Osteoblast (primary cell): Measurements from ENCODE around the gene ZNF500. TPM values are rescaled to one million over a fixed set of nuclear protein-coding genes. Genes with fewer than 3 reads are reported as not detected.

Experiments used
- DNase-seq: peaks from one replicate; pipeline ENCODE4 v3.0.0; 2011; ENCODE audit warnings: low spot score, mixed read lengths; ENCODE audit not compliant: insufficient read length; ENCODE audit errors: missing footprints
- H2AFZ ChIP-seq: 2 replicates; pipeline ENCODE4 v1.6.0; 2011; ENCODE audit warnings: mild to moderate bottlenecking, low read length
- H3K27ac ChIP-seq: 2 replicates; pipeline ENCODE4 v1.5.1; 2011; ENCODE audit warnings: mild to moderate bottlenecking, low read depth, low read length, moderate library complexity
- H3K27me3 ChIP-seq: 2 replicates; pipeline ENCODE4 v1.6.0; 2012; ENCODE audit warnings: mild to moderate bottlenecking, control low read depth, inconsistent platforms, low read length, moderate library complexity; ENCODE audit not compliant: insufficient read depth
- H3K36me3 ChIP-seq: 2 replicates; pipeline ENCODE4 v1.5.1; 2011; ENCODE audit warnings: mild to moderate bottlenecking, low read length, control low read depth, moderate library complexity; ENCODE audit not compliant: insufficient read depth
- H3K4me1 ChIP-seq: 2 replicates; pipeline ENCODE4 v1.5.1; 2011; ENCODE audit warnings: mild to moderate bottlenecking, low read length, control low read depth, moderate library complexity; ENCODE audit not compliant: insufficient read depth
- H3K4me2 ChIP-seq: 2 replicates; pipeline ENCODE4 v1.6.0; 2011; ENCODE audit warnings: mild to moderate bottlenecking, low read length; ENCODE audit not compliant: insufficient read depth
- H3K4me3 ChIP-seq: fragments of 200-600 bp; sonication (generic); 3 replicates; pipeline ENCODE4 v1.5.1; 2012; ENCODE audit warnings: mild to moderate bottlenecking, low read length, inconsistent platforms; ENCODE audit not compliant: insufficient read depth
- H3K79me2 ChIP-seq: 2 replicates; pipeline ENCODE4 v1.6.0; 2012; ENCODE audit warnings: mild to moderate bottlenecking, low read length, control low read depth, inconsistent platforms; ENCODE audit not compliant: insufficient read depth
- H3K9me3 ChIP-seq: 2 replicates; pipeline ENCODE4 v1.5.1; 2011; ENCODE audit warnings: low read depth, low read length, control low read depth
- H4K20me1 ChIP-seq: 2 replicates; pipeline ENCODE4 v1.6.0; 2012; ENCODE audit warnings: mild to moderate bottlenecking, low read length, control low read depth; ENCODE audit not compliant: insufficient read depth
- total RNA-seq: library from RNA; depleted of rRNA; stranded (reverse); fragments of >200 nt; gene quantifications from 2 replicates; pipeline ENCODE4 v1.2.3, GENCODE V29; 2012
- TF ChIP-seq, protein P1 (sequence below): IDR thresholded peaks from 2 replicates; pipeline ENCODE4 v1.5.1; 2011; ENCODE audit warnings: mild to moderate bottlenecking, low read depth, low read length, moderate library complexity; ENCODE audit errors: extremely low read depth

The ZNF500 gene
- total RNA-seq, 1 donor = 14.5 TPM

DNA sequence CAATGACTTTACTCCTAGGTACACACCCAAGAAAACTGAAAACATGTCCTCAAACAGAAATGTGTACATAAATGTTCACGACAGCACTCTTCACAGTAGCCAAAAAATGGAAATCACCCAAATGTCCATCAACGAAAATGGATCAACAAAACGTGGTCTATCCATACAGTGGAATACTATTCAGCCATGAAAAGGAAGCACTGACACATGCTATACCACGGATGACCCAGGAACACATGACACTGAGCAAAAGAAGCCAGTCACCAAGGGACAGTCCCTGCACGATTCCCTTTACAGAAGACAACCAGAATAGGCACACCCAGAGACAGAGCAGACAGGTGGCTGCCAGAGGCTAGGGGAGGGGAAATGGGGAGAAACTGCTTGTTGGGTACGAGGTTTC lies 11.3 kb downstream of the ZNF500 start:
- Histone ChIP-seq H2AFZ (no peak overlapping the region), H4K20me1 (peaks cover 14% of the 10 kb centered on the region), H3K27ac (no peak overlapping the region), H3K4me3 (no peak overlapping the region), H3K4me2 (no peak overlapping the region), H3K9me3 (peaks cover 3% of the 10 kb centered on the region), H3K79me2 (peaks cover 4% of the 10 kb centered on the region), H3K36me3 (peaks cover 64% of the 10 kb centered on the region), H3K4me1 (no peaks in the 10 kb centered on the region), H3K27me3 (no peaks in the 10 kb centered on the region)
- no peak for DNase-seq
- TF ChIP-seq, protein P1, sequence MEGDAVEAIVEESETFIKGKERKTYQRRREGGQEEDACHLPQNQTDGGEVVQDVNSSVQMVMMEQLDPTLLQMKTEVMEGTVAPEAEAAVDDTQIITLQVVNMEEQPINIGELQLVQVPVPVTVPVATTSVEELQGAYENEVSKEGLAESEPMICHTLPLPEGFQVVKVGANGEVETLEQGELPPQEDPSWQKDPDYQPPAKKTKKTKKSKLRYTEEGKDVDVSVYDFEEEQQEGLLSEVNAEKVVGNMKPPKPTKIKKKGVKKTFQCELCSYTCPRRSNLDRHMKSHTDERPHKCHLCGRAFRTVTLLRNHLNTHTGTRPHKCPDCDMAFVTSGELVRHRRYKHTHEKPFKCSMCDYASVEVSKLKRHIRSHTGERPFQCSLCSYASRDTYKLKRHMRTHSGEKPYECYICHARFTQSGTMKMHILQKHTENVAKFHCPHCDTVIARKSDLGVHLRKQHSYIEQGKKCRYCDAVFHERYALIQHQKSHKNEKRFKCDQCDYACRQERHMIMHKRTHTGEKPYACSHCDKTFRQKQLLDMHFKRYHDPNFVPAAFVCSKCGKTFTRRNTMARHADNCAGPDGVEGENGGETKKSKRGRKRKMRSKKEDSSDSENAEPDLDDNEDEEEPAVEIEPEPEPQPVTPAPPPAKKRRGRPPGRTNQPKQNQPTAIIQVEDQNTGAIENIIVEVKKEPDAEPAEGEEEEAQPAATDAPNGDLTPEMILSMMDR = no peak

GRCh38 chr16:4754865-4755264 lies 12.1 kb downstream of the ZNF500 start:
- Histone ChIP-seq H3K4me1 (no peaks in the 10 kb centered on the region), H3K4me3 (no peak overlapping the region), H4K20me1 (peaks cover 10% of the 10 kb centered on the region), H2AFZ (no peak overlapping the region), H3K36me3 (peaks cover 57% of the 10 kb centered on the region), H3K27me3 (no peaks in the 10 kb centered on the region), H3K27ac (no peak overlapping the region), H3K79me2 (peaks cover 4% of the 10 kb centered on the region), H3K4me2 (no peak overlapping the region), H3K9me3 (peaks cover 3% of the 10 kb centered on the region)
- TF ChIP-seq, protein P1 = no peak
- peak; percentile 15 for DNase-seq

- H3K36me3 ChIP-seq = peaks cover 41% of the 10 kb centered on the region
- H3K27me3 ChIP-seq = no peaks in the 10 kb centered on the region
These were observed 13.7 kb downstream of the ZNF500 start for GRCh38 chr16:4753227-4753626.

DNA sequence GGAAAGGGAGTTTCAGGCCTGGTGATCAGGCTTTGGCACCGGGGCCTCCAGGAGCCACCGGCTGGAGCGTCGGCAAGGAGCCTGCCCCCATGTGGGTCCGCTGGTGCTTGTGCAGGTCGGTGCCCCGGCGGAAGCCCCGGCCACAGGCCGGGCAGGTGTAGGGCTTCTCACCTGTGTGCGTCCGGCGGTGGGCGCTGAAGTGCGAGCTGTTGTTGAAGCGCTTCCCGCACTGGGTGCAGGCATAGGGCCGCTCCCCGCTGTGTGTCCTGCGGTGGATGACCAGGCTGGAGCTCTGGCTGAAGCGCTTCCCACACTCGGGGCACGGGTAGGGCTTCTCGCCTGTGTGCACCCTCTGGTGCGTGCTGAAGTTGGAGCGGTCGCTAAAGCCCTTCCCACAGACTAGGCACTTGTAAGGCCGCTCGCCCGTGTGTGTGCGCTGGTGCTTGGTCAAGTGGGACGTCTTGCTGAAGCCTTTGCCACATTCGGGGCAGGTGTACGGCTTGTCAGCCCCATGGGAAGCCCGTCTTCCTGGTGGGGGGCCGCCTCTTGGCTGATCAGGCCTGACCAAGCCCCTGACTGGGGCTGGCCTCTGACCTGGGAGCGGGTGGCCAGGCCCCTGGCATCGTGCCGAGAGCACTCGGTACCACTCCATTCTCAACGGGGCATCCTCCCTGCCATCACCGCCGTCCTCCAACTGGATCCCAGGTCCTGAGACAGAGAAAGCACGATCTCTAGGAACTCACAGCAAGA lies 14.4 kb downstream of the ZNF500 start:
- Histone ChIP-seq H2AFZ (no peak overlapping the region), H4K20me1 (peaks cover 10% of the 10 kb centered on the region), H3K27me3 (no peaks in the 10 kb centered on the region), H3K36me3 (peaks cover 38% of the 10 kb centered on the region), H3K9me3 (peaks cover 3% of the 10 kb centered on the region), H3K4me2 (no peak overlapping the region), H3K79me2 (peaks cover 4% of the 10 kb centered on the region), H3K4me3 (no peak overlapping the region), H3K27ac (no peak overlapping the region), H3K4me1 (no peaks in the 10 kb centered on the region)
- TF ChIP-seq, protein P1 = no peak
- peak; percentile 53 for DNase-seq

More at GRCh38 chr16:4753227-4753626, 13.7 kb downstream of the ZNF500 start:
- H3K79me2 ChIP-seq = peaks cover 4% of the 10 kb centered on the region
- H3K4me3 ChIP-seq = no peak overlapping the region
- TF ChIP-seq, protein P1 = no peak
- no peaks in the 10 kb centered on the region for H3K4me1 ChIP-seq
- peaks cover 10% of the 10 kb centered on the region for H4K20me1 ChIP-seq
- H3K27ac ChIP-seq = no peak overlapping the region
- peaks cover 3% of the 10 kb centered on the region for H3K9me3 ChIP-seq
- DNase-seq = no peak
- no peak overlapping the region for H2AFZ ChIP-seq
- H3K4me2 ChIP-seq = no peak overlapping the region
